GM06990 (cell line): ENCODE measurements around the gene MUC2.

Experiments used
- DNase-seq: peaks from one replicate; pipeline ENCODE4 v3.0.0-alpha.2; 2011; ENCODE audit not compliant: insufficient read length; ENCODE audit errors: extremely low read depth
- H3K27me3 ChIP-seq: replicated peaks from 2 replicates; pipeline ENCODE4 v1.6.0; 2011; ENCODE audit warnings: low read length; ENCODE audit not compliant: control insufficient read depth, insufficient read depth
- H3K36me3 ChIP-seq: 2 replicates; pipeline ENCODE4 v1.5.1; 2011; ENCODE audit warnings: low read length; ENCODE audit not compliant: control insufficient read depth, insufficient read depth
- H3K4me3 ChIP-seq: replicated peaks from 2 replicates; pipeline ENCODE4 v1.5.1; 2011; ENCODE audit warnings: low read depth, mild to moderate bottlenecking, control low read depth, low read length
- TF ChIP-seq, protein P1 (sequence below): IDR thresholded peaks from 2 replicates; pipeline ENCODE4 v1.5.1; 2011; ENCODE audit warnings: low read length, control low read depth, mild to moderate bottlenecking, inconsistent platforms; ENCODE audit not compliant: insufficient read depth, poor library complexity, severe bottlenecking

Gene MUC2

DNA sequence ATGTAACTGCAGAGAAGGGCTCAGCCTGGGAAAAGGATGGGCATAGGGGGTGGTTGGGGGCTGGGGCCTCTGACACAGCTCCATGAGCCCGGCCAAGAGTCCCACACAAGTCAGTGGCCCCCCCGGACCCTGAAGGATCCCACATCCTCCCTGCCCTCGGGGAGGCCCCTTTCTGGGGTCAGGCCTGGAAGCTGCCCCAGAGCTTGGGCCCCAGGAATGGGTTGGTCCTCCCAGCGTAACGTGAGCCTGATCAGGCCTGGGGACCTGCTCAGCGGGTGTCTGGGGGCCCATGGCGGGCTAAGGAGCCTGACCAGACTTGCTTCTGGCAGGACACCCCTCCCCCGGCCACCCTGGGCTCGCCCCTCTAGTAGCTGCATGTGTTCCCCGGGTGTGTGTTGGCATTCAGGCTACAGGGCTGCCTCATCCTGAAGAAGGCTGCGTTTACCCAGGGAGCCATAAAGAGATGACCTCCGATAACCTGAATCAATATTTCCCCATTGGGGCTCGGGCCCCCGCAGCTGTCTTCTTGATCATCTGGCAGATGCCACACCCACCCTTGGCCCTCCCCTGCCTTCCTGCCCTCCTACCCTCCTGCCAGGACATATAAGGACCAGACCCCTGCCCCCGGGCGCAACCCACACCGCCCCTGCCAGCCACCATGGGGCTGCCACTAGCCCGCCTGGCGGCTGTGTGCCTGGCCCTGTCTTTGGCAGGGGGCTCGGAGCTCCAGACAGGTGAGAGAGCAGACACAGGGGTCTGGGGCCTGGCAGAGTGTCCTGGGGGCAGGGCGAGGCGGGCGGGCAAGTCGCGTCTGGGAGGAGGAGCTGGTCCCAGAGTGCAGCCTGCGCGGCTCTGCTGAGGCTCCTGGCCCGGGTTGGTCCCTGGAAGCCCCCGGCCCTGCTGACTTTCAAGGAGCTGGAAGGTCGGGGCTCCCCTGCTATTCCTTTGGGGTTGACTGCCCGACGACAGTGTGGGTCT lies at the start of gene MUC2:
Gene MUC2, plus strand, starts transcription at position 631 of the 978 bp plus-strand sequence.
- Histone ChIP-seq H3K36me3 (no peaks in the 10 kb centered on the region), H3K4me3 (no peak within 1 kb of the TSS), H3K27me3 (no peaks in the 10 kb centered on the region)
- TF ChIP-seq, protein P1, sequence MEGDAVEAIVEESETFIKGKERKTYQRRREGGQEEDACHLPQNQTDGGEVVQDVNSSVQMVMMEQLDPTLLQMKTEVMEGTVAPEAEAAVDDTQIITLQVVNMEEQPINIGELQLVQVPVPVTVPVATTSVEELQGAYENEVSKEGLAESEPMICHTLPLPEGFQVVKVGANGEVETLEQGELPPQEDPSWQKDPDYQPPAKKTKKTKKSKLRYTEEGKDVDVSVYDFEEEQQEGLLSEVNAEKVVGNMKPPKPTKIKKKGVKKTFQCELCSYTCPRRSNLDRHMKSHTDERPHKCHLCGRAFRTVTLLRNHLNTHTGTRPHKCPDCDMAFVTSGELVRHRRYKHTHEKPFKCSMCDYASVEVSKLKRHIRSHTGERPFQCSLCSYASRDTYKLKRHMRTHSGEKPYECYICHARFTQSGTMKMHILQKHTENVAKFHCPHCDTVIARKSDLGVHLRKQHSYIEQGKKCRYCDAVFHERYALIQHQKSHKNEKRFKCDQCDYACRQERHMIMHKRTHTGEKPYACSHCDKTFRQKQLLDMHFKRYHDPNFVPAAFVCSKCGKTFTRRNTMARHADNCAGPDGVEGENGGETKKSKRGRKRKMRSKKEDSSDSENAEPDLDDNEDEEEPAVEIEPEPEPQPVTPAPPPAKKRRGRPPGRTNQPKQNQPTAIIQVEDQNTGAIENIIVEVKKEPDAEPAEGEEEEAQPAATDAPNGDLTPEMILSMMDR, result no peak
- DNase-seq, result no peak

DNA sequence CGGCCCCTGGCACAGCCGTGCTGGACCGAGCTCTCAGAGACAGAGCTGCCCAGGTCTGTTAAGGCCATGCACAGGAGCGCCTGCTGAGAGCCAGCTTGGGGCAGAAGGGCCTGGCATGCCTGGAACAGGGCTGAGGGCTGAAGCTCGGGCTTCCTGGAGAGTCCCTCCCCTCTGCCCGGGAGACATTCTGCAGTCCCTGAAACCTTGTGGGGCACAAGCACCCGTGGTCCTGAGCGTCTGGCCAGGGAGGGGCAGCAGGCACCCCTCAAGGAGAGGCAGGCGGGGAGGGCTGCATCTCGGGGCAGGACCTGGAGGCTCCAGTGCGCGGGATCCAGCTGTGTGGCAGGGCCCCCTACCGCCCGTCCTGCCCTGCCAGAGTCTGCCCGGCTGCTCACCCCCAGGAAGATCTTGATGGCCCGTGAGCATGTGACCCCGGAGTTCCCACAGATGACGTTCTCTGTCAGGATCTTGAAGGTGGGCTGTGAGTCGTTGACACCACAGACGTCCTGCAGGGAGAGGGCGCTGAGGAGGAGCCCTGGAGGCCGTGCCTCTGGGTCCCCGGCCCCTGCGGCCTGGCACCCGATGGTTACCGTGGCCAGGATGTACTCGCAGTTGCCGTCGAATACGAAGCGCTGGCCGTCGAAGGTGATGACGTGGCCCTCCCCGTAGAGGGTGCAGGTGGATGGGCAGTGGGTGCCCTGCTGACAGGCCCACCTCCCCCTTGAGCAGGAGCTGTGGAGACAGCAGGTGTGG lies 49.1 kb upstream of the MUC2 start:
- no peaks in the 10 kb centered on the region for H3K36me3 ChIP-seq
- no peak overlapping the region for H3K4me3 ChIP-seq
- no peak for DNase-seq
- TF ChIP-seq, protein P1, result no peak
- H3K27me3 ChIP-seq, result no peaks in the 10 kb centered on the region

DNA sequence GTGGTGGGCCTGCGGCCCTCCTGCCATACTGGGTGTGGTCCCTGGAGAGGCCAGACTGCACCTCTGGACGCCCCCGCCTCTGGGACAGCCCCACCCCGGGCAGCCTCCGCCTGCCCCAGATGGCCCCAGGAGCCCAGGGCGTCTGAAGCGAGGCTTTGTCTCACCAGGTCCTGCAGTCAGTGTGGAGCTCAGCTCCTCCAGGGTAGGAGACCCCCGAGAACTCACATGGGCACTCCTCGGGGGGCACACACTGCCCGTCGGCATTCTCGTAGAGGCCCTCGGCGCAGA lies 48.6 kb upstream of the MUC2 start:
- no peaks in the 10 kb centered on the region for H3K36me3 ChIP-seq
- no peaks in the 10 kb centered on the region for H3K27me3 ChIP-seq
- DNase-seq, result no peak
- no peak overlapping the region for H3K4me3 ChIP-seq
- TF ChIP-seq, protein P1, result no peak

DNA sequence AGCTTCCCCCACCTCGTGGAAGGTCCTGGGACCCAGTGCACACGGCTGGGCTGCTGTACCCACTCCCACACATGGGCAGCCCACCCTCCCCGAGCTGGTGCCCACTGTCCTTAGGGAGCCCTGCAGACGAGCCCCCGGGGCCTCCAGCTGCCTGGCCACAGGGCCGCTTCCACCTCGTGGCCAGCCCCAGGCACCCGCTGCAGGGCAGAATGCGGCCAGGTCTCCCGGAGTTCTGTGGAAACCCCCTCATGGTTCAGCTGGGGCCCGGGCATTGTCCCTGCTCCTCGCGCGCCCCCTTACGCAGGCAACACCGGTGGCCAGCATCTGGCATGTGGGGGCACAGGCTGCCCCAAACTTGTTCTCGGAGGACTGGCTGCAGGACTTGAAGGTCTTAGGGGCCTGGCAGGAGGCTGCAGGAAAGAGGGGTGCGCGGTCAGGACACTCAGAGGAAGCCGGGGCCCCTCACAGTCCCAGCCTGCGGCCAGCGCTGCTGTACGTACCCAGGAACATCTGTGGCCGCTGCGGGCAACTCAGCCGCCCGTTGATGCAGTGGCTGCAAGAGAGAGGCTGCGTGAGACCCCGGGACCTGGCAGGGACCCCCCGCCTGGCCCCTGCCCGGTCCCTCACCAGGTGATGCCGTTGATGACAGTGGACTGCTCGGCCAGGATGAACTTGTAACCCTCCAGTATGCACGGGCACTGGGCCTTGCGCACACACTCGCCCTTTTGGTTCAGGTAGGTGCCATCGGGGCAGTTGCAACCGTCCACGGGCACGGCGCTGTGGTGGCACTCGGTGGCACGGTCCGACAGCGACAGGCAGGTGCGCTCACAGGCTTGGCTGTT lies 47.8 kb upstream of the MUC2 start:
- Histone ChIP-seq H3K4me3 (no peak overlapping the region), H3K27me3 (no peaks in the 10 kb centered on the region), H3K36me3 (no peaks in the 10 kb centered on the region)
- DNase-seq, result no peak
- TF ChIP-seq, protein P1, result no peak

DNA sequence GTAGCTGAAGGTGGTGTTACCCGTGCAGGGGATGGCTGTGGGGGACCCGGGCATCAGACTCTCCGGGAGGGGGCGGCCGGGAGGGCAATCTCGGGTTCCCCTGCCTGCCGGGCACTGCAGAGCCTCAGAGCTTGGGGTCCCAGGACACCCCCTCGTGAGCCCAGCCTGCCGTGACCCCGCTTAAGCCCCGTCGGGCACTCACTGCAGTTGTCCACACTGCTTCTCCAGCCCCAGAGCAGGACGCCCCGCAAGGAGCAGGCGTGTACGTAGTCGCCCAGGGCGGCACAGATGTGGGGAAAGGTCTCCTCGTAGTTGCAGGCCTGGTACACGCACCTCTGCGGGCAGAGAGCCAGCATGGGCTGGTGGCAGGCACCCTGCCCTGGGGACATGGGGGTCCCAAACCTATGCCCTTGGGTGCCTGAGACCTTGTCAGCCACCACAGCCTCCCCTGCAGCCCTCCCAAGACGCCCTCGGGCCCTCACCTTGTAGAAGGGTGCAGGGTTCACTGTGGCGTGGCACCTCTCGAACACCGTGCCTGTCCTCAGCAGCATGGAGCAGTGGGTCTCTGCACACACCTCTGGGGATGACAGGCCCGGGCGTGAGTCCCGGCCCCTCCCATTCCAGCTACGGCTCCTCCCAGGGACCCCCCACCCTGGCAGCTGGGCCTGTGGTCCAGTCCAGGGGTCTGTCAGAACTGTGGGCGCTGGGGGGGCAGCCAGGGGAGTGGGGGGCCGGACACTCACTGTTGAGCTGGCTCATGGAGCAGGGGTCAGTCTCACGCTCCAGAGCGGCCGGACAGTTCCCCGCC lies 47.0 kb upstream of the MUC2 start:
- TF ChIP-seq, protein P1, result no peak
- Histone ChIP-seq H3K27me3 (no peaks in the 10 kb centered on the region), H3K36me3 (no peaks in the 10 kb centered on the region), H3K4me3 (no peak overlapping the region)
- DNase-seq, result no peak
